Ovary (tissue), 9 donors: ENCODE results near the gene NAA80. TPM values are rescaled to one million over a fixed set of nuclear protein-coding genes. Genes with fewer than 3 reads are reported as not detected.
A peak's percentile ranks its signal among the peaks of the same experiment; 100 is the strongest.

ENCODE experiments used
- DNase-seq, 5 donors: peaks; one replicate each; pipeline ENCODE4 v3.0.0-alpha.2; 2019 to 2020
- H3K27ac ChIP-seq, 2 donors: fragments of 200-600 bp; one replicate each; pipeline versions ENCODE4 v1.5.1 to v1.8.0; 2019 to 2022
- H3K27me3 ChIP-seq: fragments of 200-600 bp; one replicate; pipeline ENCODE4 v1.8.0; 2022
- H3K36me3 ChIP-seq: fragments of 200-600 bp; sonication (generic); one replicate; pipeline ENCODE4 v1.5.1; 2019
- H3K4me1 ChIP-seq: one replicate; pipeline ENCODE4 v1.8.1; 2013; ENCODE audit warnings: mild to moderate bottlenecking, moderate library complexity; ENCODE audit not compliant: insufficient read depth
- H3K4me3 ChIP-seq: fragments of 200-600 bp; sonication (generic); one replicate; pipeline ENCODE4 v1.5.1; 2017
- H3K9me3 ChIP-seq, 2 donors: fragments of 200-600 bp in 1 of 2; sonication (generic) in 1 of 2; one replicate each; pipeline versions ENCODE4 v1.5.1 to v1.8.1; 2013 to 2019; ENCODE audit warnings: mild to moderate bottlenecking in 1 of 2, moderate library complexity in 1 of 2
- EP300 ChIP-seq: sonication (generic); formaldehyde crosslinking; IDR thresholded peaks from one replicate; pipeline ENCODE4 v1.6.1; 2017; ENCODE audit warnings: antibody characterized with exemption
- POLR2A ChIP-seq: fragments of 450-650 bp; IDR thresholded peaks from one replicate; pipeline ENCODE4 v1.6.1; 2017; ENCODE audit warnings: antibody characterized with exemption, mild to moderate bottlenecking, moderate library complexity
- WGBS, 3 donors: extraction: QIAGEN DNeasy Blood & Tissue Kit in 1 of 3; methylation state at CpG; one replicate each; pipeline versions ENCODE4 v1.1.5 to v1.1.7; 2013 to 2017; 5-methylcytosine and 5-hydroxymethylcytosine counted together
- intact Hi-C, 4 donors: fragments of 100-400 bp; cut with DNase I; formaldehyde crosslinking; loops; one replicate each; pipeline versions ENCODE4 v1.11.0 to v1.15.1; 2022 to 2023
- polyA plus RNA-seq, 2 donors: library from polyadenylated mRNA; stranded (reverse); fragments of 200-250 nt in 1 of 2; fragments of 350-450 nt in 1 of 2; fragmentation: Illumina TruSeq in 1 of 2; extraction: RNeasy Lipid Tissue Mini Kit (QIAGEN cat#74804) in 1 of 2; gene quantifications; one replicate each; pipeline ENCODE4 v1.2.3, GENCODE V29; 2013 to 2014
- total RNA-seq, 7 donors: library from RNA; depleted of rRNA in 2 of 7; stranded (reverse); fragments of >200 nt in 2 of 7; fragmentation: NEBNext Ultra II Directional in 3 of 7; extraction: Animal tissue kit (Norgen Biotek cat#: 25700) in 3 of 7; gene quantifications; one replicate each; pipeline versions ENCODE4 v1.1.0 to v1.2.4, GENCODE V29; 2016 to 2023
- TF ChIP-seq, protein P1 (sequence below), 3 donors: fragments of 450-650 bp in 2 of 3; fragments of 200-600 bp in 1 of 3; IDR thresholded peaks; one replicate each; pipeline versions ENCODE4 v1.5.1 to v1.8.0; 2016 to 2022; ENCODE audit warnings: antibody characterized with exemption in 3 of 3, mild to moderate bottlenecking in 1 of 3
- donor health status: DM: no; HTN: no; CAD: no; lungs with moderate emphysema.
- donor health status: DM: no; HTN: no; CAD: no.
- donor health status: Bipolar disorder and iron deficiency.
- donor health status: DM: yes; HTN: yes; CAD: no.
- donor health status: DM: no; HTN: no; CAD: no.
- donor health status: DM: yes; HTN: yes; CAD: no.

The NAA80 gene
- total and polyA plus RNA-seq, 9 donors: 2.6 to 15.7 (median 11.5) TPM

DNA sequence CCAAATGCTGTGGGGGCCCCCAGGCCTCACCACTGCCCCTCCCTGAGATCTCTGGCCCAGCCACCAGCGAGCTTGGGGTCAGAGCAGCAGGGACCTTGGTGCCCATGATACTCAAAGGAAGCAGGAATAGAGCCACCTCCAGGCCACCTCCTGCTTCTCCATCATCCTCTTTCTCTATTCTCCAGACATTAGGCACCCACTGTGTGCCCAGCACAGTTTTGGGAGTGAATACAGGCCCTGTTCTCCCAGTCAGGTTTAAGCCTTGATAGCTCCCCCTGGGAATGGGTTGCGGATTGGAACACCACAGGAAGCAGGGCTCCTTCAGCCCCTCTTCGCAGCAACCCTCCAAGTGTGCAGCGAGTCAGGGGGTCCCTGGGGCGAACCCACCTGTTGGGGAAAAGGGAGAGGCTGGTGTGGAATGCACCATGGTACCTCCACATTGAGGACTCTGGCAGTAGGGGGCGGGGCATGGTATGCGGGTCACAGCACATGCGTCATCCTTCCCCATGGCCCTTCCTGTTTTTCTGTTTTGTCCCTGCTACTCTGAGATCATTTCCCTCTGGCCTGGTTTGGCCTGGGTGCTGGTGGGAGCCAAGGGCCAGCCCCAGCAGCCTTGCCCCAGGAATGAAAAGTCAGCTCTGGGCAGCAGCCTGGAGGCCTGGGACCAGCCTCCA, 44.5 kb downstream of the NAA80 start:
- Histone ChIP-seq H3K9me3 (no peaks in the 10 kb centered on the region), H3K36me3 (no peaks in the 10 kb centered on the region), H3K27ac (peak overlapping the region in 1 of 2 donors; percentile 20), H3K4me1 (peaks cover 11% of the 10 kb centered on the region), H3K4me3 (no peak overlapping the region), H3K27me3 (no peaks in the 10 kb centered on the region)
- TF ChIP-seq POLR2A (no peak), EP300 (no peak)
- TF ChIP-seq, protein P1, sequence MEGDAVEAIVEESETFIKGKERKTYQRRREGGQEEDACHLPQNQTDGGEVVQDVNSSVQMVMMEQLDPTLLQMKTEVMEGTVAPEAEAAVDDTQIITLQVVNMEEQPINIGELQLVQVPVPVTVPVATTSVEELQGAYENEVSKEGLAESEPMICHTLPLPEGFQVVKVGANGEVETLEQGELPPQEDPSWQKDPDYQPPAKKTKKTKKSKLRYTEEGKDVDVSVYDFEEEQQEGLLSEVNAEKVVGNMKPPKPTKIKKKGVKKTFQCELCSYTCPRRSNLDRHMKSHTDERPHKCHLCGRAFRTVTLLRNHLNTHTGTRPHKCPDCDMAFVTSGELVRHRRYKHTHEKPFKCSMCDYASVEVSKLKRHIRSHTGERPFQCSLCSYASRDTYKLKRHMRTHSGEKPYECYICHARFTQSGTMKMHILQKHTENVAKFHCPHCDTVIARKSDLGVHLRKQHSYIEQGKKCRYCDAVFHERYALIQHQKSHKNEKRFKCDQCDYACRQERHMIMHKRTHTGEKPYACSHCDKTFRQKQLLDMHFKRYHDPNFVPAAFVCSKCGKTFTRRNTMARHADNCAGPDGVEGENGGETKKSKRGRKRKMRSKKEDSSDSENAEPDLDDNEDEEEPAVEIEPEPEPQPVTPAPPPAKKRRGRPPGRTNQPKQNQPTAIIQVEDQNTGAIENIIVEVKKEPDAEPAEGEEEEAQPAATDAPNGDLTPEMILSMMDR (IDR thresholded peaks at IDR 0.05): no peak
- peak in 2 of 5 donors; percentile 28 to 33 for DNase-seq
- WGBS, 3 donors: 77 to 86% (median 81%) methylated on average over 8 of the region's 8 CpGs
- intact Hi-C loops: no loop called here

DNA sequence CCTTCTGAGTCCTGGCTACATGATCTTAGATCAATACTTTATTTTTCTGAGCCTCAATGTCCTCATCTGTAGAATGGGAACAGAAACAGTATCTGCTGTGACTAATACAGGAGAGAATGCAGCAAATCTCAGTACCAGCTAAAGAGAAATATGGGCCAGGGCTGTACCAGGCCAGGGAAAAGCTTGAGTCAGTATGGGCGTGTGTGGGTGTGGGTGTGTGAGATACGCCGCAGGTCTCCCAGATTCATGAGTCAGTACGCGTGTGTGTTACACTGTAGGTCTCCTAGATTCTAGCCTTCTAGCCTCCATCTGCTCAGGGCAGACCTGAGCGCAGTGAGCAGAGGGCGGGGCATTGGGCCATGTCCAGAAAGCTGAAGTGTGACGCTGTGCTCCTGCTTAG, 48.0 kb downstream of the NAA80 start:
- Histone ChIP-seq H3K4me1 (peaks cover 21% of the 10 kb centered on the region), H3K27me3 (no peaks in the 10 kb centered on the region), H3K4me3 (no peak overlapping the region), H3K36me3 (no peaks in the 10 kb centered on the region), H3K9me3 (no peaks in the 10 kb centered on the region), H3K27ac (no peak overlapping the region)
- 68 to 85% (median 77%) methylated on average over 8 of the region's 8 CpGs for WGBS, 3 donors
- TF ChIP-seq POLR2A: no peak
- no peak for TF ChIP-seq EP300
- TF ChIP-seq, protein P1 (IDR thresholded peaks at IDR 0.05): no peak
- intact Hi-C loops: no loop called here
- no peak for DNase-seq

DNA sequence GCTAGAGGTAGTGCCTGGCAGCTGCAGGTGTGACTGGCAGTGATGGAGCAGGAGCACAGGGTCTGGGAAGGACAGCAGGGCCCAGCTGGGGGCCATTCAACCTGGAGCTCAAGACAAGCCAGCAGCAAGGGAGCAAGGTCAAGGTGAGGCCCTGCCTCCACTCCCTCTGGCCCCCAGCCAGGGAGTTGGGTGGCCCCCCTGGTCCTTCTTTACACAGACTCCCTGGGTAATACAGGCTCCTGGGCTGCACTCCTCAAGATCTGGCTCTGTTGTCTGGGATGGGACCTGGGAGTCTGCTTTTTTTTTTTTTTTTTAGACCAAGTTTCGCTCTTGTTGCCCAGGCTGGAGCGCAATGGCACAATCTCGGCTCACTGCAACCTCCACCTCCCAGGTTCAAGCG, 48.7 kb downstream of the NAA80 start:
- intact Hi-C loops: loop anchor here in 1 of 4 donors (1.0 kb wide), 1 partner anchor 34 kb away; no protein-coding TSS in a partner anchor
- Histone ChIP-seq H3K27ac (no peak overlapping the region), H3K27me3 (no peaks in the 10 kb centered on the region), H3K36me3 (no peaks in the 10 kb centered on the region), H3K4me3 (no peak overlapping the region), H3K4me1 (peaks cover 26% of the 10 kb centered on the region), H3K9me3 (no peaks in the 10 kb centered on the region)
- 83 to 92% (median 89%) methylated on average over 4 of the region's 4 CpGs for WGBS, 3 donors
- DNase-seq: peak in 3 of 5 donors; percentile 62 to 74 (median 62)
- TF ChIP-seq EP300 (no peak), POLR2A (no peak)
- TF ChIP-seq, protein P1 (IDR thresholded peaks at IDR 0.05): no peak

DNA sequence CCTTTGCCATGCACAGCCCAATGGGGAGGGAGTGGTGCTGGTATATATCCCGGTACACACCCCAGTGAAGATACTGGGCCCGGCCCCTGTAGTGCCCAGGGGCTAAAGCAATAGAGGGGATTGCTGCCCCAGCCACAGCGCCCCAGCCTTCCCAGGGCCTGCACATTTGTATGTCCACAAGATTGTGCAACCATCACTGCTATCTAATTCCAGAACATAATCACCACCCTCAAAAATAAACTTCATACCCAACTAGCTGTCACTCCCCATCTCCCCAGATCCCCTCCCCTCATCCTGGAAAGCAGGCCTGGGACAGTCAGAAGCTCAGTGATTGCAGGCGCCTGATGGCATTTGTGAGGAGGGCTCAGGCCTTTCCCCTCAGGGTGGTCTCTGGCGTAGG, 49.7 kb downstream of the NAA80 start:
- Histone ChIP-seq H3K9me3 (no peaks in the 10 kb centered on the region), H3K27ac (no peak overlapping the region), H3K4me1 (peaks cover 31% of the 10 kb centered on the region), H3K4me3 (no peak overlapping the region), H3K27me3 (no peaks in the 10 kb centered on the region), H3K36me3 (no peaks in the 10 kb centered on the region)
- TF ChIP-seq, protein P1 (IDR thresholded peaks at IDR 0.05): no peak
- TF ChIP-seq EP300 (no peak), POLR2A (no peak)
- no peak for DNase-seq
- intact Hi-C loops: no loop called here
- 76 to 89% (median 88%) methylated on average over 5 of the region's 5 CpGs for WGBS, 3 donors
